Neural crest cell (in vitro differentiated cells): ENCODE measurements around the gene CHST13. TPM values are rescaled to one million over a fixed set of nuclear protein-coding genes. Genes with fewer than 3 reads are reported as not detected.

Experiments used
- DNase-seq: peaks from one replicate; pipeline ENCODE4 v3.0.0; 2021; ENCODE audit warnings: low read depth, mixed read lengths, low spot score
- H3K27ac Mint-ChIP-seq: one replicate; pipeline ENCODE4 v1.8.0; 2021; ENCODE audit warnings: mild to moderate bottlenecking, mixed read lengths; ENCODE audit not compliant: unreplicated experiment
- H3K27me3 Mint-ChIP-seq: 2 replicates; pipeline ENCODE4 v1.8.0; 2021; ENCODE audit warnings: low read depth, mild to moderate bottlenecking, mixed read lengths
- H3K36me3 Mint-ChIP-seq: 2 replicates; pipeline ENCODE4 v1.8.0; 2021; ENCODE audit warnings: low read depth, mild to moderate bottlenecking, mixed read lengths
- H3K4me1 Mint-ChIP-seq: 2 replicates; pipeline ENCODE4 v1.8.0; 2021; ENCODE audit warnings: mixed read lengths
- H3K4me3 Mint-ChIP-seq: one replicate; pipeline ENCODE4 v1.8.0; 2021; ENCODE audit warnings: mild to moderate bottlenecking, mixed read lengths
- H3K9me3 Mint-ChIP-seq: 2 replicates; pipeline ENCODE4 v1.8.0; 2021; ENCODE audit warnings: mixed read lengths
- CTCF ChIP-seq: fragments of 200-600 bp; sonication (generic); conservative IDR thresholded peaks from 2 replicates; pipeline ENCODE4 v1.5.0; 2021; ENCODE audit warnings: antibody characterized with exemption, mild to moderate bottlenecking
- total RNA-seq: library from RNA; stranded (reverse); gene quantifications from 2 replicates; pipeline ENCODE4 v1.2.1, GENCODE V29; 2021

The CHST13 gene
- total RNA-seq, 1 donor from 2014 or later = 0.19 TPM

GRCh38 chr3:126488886-126489569 lies 34.9 kb upstream of the CHST13 start:
- Mint-ChIP-seq H3K36me3 (no peaks in the 10 kb centered on the region), H3K4me1 (peaks cover 10% of the 10 kb centered on the region), H3K4me3 (no peak overlapping the region), H3K9me3 (no peaks in the 10 kb centered on the region), H3K27ac (no peak overlapping the region), H3K27me3 (no peaks in the 10 kb centered on the region)
- no peak for DNase-seq
- TF ChIP-seq CTCF = no peak

GRCh38 chr3:126490619-126491018 lies 33.3 kb upstream of the CHST13 start:
- Mint-ChIP-seq H3K4me1 (peaks cover 10% of the 10 kb centered on the region), H3K27ac (no peak overlapping the region), H3K4me3 (no peak overlapping the region), H3K27me3 (no peaks in the 10 kb centered on the region), H3K9me3 (no peaks in the 10 kb centered on the region), H3K36me3 (no peaks in the 10 kb centered on the region)
- no peak for TF ChIP-seq CTCF
- no peak for DNase-seq

- Mint-ChIP-seq H3K27me3 (no peaks in the 10 kb centered on the region), H3K4me1 (peaks cover 10% of the 10 kb centered on the region), H3K27ac (no peak overlapping the region), H3K9me3 (no peaks in the 10 kb centered on the region), H3K36me3 (no peaks in the 10 kb centered on the region), H3K4me3 (no peak overlapping the region)
- DNase-seq = no peak
- TF ChIP-seq CTCF = no peak
These were observed 32.5 kb upstream of the CHST13 start for GRCh38 chr3:126491221-126492013.

- Mint-ChIP-seq H3K4me1 (peaks cover 7% of the 10 kb centered on the region), H3K27me3 (no peaks in the 10 kb centered on the region), H3K27ac (no peak overlapping the region), H3K9me3 (no peaks in the 10 kb centered on the region), H3K36me3 (no peaks in the 10 kb centered on the region), H3K4me3 (no peak overlapping the region)
- no peak for TF ChIP-seq CTCF
- no peak for DNase-seq
These were observed 30.9 kb upstream of the CHST13 start for GRCh38 chr3:126493051-126493450.

GRCh38 chr3:126493739-126494138 lies 30.2 kb upstream of the CHST13 start:
- Mint-ChIP-seq H3K9me3 (no peaks in the 10 kb centered on the region), H3K27me3 (no peaks in the 10 kb centered on the region), H3K4me1 (peaks cover 4% of the 10 kb centered on the region), H3K4me3 (no peak overlapping the region), H3K27ac (no peak overlapping the region), H3K36me3 (no peaks in the 10 kb centered on the region)
- TF ChIP-seq CTCF = no peak
- DNase-seq = no peak
